ENCODE results near the gene PLBD1.

GRCh38 chr12:14612250-14612649, 44.6 kb upstream of the PLBD1 start:
- no peak for TF ChIP-seq CTCF (IDR thresholded peaks at IDR 0.05)
- TF ChIP-seq EP300 (IDR thresholded peaks at IDR 0.05), result no peak
- TF ChIP-seq POLR2AphosphoS5 (IDR thresholded peaks at IDR 0.05), result no peak
- no peak for TF ChIP-seq POLR2A (IDR thresholded peaks at IDR 0.05)

Measured in upper lobe of left lung (tissue), 4 donors.